CD4-positive, alpha-beta T cell treated with Interleukin-10 for 1 hour (primary cell): Measurements from ENCODE around the gene SPINK8.
"Not testable (repeated sequence)": the region's sequence is repeated elsewhere in the genome, so short reads cannot be mapped to it uniquely, and the experiment has no call there.

Experiments
- DNase-seq: peaks from one replicate; pipeline ENCODE4 v3.0.0-alpha.2; 2020

SPINK8 gene

DNA sequence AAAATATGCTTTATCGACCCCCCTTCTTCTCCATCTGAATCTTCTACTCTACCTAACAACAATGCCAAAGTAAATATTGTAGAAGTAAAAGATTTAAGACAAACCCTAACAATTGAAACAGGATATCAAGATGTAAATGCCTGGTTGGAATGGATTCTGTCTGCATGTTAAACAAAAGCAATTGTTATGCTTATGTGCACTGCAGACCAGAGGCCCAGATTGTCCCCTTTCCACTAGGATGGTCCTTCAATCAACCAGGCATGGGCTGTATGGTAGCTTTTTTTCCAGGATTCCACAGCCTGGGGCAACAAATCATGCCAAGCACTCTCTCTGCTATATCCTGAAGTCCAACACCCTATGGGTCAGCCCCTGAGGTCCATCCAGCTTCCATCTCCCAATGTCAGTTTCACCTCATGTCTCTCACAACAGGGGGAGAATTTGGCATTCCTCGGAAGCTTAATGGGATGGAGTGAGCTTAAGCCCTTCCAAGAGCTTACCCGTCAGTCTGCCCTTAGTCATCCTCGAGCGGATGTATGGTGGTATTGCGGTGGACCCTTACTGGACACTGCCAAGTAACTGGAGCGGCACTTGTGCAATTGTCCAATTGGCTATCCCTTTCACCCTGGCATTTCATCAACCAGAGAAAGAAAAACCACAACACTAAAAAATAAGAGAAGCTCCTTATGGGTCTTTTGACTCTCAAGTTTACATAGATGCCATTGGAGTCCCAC lies 56.4 kb downstream of the SPINK8 start:
- no peak for DNase-seq

DNA sequence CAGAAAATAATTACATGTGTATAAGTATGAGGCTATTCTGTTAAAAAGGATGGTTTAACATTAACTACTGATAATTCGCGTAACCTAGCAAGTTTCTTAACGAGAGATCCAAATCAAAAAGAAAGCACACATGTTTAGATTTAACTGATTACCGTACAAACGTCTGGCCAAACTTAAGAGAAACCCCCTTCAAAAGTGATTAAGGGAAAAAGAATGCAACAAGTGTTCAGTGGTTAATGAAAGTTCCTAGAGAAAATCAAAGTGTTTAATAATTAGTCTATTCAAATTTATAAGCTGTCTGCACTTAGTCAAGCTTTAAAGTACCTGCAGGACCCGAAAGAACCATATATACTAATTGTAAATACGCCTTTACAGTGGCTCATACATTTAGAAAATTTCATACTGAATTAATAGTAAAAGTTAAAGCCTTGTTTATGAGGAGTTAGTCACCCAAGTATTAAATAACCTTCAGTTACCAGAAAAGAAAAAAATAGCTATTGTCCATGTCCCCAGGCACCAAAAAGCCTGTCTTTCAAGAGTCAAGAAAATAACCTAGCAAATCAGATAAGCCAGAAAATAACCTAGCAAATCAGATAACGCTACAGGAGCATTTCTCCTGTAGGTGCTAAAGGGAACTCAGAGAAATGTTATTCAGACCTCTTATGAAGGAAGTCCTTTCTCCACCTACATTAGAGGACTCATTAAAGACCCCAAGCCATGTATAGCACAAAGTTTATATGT lies 58.0 kb downstream of the SPINK8 start:
- DNase-seq: no peak

GRCh38 chr3:48274452-48274851 lies 59.0 kb downstream of the SPINK8 start:
- DNase-seq: no peak

- peak; percentile 69 for DNase-seq
Measured at GRCh38 chr3:48273594-48274211, 59.8 kb downstream of the SPINK8 start.

DNA sequence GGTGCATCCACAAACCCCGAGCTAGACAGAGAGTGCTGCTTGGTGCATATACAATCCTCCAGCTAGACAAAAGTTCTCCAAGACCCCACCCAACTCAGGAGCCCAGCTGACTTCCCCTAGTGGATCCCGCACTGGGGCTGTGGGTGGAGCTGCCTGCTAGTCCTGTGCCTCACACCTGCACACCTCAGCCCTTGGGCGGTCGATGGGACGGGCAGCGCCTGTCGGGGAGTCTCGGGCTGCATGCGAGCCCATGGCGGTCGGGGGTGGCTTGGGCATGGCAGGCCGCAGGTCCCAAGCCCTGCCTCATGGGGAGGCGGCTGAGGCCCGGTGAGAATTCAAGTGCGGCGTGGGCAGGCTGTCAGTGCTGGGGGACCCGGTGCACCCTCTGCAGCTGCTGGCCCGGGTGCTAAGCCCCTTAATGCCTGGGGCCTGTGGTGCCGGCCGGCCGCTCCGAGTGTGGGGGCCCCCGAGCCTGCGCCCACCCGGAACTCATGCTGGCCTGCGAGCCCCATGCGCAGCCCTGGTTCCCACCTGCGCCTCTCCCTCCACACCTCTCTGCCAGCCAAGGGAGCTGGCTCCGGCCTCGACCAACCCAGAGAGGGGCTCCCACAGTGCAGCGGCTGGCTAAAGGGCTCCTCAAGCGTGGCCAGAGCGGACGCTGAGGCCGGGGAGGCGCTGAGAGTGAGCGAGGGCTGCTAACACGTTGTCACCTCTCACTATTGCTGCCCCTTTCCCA lies 61.5 kb downstream of the SPINK8 start:
- DNase-seq: no peak

- not testable (repeated sequence) for DNase-seq
Measured at GRCh38 chr3:48271223-48271622, 62.2 kb downstream of the SPINK8 start.

DNA sequence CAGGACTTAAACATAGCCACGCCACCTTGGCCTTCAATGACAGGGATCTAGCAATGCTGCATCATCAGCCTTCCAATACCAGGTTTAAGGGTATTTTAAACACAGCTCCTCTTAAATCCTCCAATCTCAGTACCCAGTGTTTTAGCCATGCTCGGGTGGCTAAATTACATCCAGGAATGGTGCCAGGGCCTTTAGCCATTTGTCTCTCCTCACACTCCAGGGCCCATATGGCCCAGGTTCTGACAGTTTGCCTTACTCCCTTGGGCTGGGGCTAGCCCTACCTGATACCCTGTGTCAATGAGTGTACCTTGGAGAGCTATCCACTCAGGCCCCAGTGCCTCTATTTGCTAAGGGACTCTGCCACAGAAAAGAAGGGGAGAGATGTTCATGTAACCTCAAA lies 63.2 kb downstream of the SPINK8 start:
- DNase-seq: no peak

DNA sequence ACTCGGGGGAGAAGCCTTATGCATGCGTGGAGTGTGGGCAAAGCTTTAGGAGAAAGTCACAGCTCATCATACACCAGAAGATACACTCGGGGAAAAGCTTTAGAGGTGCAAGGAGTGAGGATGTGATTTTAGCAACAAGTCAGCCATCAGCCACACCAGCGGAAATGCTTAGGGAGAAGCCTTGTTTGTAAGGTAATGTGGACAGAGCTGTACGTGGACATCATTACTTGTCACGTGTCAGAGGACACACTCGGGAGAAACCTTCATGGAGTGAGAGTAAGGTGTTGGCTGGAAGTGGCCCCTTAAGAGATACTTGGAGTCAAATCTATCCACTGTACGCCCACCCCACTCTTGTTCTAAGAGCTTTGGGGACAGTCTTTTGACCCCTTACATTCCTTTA lies 63.9 kb downstream of the SPINK8 start:
- no peak for DNase-seq

DNA sequence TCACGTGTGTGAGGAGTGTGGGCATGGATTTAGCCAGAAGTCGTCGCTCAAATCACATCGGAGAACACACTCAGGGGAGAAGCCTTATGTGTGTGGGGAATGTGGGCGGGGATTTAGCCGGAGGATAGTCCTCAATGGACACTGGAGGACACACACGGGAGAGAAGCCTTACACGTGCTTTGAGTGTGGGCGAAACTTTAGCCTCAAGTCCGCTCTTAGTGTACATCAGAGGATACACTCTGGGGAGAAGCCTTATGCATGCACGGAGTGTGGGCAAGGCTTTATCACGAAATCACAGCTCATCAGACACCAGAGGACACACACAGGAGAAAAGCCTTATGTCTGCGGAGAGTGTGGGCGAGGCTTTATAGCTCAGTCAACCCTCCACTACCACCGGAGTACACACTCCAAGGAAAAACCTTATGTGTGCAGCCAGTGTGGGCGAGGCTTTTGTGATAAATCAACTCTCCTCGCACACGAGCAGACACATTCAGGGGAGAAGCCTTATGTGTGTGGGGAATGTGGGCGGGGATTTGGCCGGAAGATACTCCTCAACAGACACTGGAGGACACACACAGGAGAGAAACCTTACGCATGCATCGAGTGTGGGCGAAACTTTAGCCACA lies 64.4 kb downstream of the SPINK8 start:
- DNase-seq: peak; percentile 15

GRCh38 chr3:48268381-48268935 lies 65.0 kb downstream of the SPINK8 start:
- peak; percentile 77 for DNase-seq

DNA sequence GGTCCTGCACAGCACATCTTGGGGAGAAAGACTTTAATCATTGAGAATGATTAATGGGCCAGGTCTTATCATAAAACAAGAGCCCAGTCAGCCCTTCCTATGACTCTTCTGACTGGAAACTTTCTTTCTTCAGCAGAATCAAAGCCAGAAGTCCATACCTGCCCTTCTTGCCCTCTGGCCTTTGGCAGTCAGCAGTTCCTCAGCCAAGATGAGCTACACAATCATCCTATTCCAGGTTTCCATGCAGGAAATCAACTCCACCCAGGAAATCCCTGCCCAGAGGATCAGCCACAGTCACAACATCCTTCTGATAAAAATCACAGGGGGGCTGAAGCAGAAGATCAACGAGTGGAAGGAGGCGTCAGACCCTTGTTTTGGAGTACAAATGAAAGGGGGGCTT lies 65.7 kb downstream of the SPINK8 start:
- no peak for DNase-seq

DNA sequence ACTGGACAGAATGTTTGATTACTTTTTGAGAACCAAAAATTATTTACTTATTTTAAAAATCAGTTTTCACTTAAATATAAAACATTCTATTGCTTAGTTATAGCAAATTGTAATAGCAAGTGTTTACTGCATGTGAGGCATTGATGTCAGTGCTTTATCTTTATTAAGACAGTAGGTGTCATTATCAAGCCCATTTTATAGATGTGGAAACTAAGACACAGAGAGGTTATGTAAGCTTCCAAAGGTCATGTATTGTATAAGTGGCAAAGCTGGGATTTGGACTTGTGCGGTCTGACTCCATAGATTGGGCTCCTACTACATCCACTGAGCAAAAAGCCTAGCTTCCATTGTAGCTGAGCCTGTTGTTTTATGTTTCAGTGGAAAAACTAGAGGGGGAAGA lies 74.9 kb downstream of the SPINK8 start:
- no peak for DNase-seq
